ENCODE measurements around the gene ADAM15. TPM values are rescaled to one million over a fixed set of nuclear protein-coding genes. Genes with fewer than 3 reads are reported as not detected.
A peak's percentile ranks its signal among the peaks of the same experiment; 100 is the strongest.

ADAM15 gene
- total RNA-seq, 4 donors from 2014 or later, result 65.4 to 115 (median 100.0) TPM

DNA sequence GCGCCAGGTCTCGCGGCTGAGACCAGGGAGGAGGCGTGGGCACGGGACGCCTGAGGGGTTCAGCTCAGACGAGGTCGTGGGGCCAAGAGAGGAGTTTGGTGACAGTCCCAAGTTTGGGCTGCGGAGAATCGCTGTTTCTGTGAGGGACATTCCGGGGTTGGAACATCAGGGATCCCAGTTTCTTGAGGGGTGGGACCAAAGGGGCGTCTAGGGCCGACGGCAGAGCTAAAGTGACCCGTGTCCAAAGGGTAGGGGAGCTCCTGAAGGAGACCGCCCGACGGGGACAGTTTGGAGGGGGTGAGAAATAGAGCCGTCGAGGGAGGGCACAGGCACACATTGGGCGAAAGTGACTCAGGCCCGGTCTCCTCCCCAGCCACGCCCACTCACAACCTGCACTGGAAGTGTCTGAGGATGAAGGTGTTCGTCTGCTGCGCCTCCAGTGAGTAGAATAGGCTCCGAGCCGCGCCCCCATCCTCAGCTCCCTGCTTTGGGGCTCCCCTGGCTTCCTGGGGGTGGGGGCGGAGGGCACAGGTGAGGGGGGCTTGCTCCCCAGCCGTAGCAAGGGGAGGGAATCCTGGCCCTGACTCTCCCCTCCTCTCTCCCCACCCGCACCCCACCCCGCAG lies 34.5 kb downstream of the ADAM15 start:
- 2% methylated on average over 10 of the region's 32 CpGs; no CpG with 5 or more reads in 1 of the 2 donors for WGBS, 2 donors (ENCODE audit: low coverage in 1 of 2)

DNA sequence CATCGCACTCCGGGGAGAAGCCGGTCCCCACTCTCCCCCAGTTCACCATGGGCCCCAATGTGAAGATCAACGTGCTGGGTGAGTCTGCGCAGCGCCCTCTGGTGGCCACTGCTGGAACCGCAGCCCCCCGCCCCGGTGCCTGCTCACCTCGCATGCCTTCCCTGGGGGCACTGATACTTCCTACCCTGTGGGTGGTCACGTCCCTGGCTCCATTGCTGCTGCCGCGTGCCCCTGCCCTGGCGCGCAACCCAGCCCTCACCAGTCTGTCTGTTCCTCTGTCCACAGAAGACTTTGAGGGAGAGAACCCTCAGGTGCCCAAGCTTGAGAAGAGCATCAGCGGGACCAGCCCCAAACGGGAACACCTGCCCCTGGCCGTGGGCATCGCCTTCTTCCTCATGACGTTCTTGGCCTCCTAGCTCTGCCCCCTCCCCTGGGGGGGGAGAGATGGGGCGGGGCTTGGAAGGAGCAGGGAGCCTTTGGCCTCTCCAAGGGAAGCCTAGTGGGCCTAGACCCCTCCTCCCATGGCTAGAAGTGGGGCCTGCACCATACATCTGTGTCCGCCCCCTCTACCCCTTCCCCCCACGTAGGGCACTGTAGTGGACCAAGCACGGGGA lies 35.1 kb downstream of the ADAM15 start:
- peak overlapping the region in 3 of 4 donors; percentile 90 to 91 (median 91) for H3K27ac ChIP-seq
- TF ChIP-seq, protein P1, sequence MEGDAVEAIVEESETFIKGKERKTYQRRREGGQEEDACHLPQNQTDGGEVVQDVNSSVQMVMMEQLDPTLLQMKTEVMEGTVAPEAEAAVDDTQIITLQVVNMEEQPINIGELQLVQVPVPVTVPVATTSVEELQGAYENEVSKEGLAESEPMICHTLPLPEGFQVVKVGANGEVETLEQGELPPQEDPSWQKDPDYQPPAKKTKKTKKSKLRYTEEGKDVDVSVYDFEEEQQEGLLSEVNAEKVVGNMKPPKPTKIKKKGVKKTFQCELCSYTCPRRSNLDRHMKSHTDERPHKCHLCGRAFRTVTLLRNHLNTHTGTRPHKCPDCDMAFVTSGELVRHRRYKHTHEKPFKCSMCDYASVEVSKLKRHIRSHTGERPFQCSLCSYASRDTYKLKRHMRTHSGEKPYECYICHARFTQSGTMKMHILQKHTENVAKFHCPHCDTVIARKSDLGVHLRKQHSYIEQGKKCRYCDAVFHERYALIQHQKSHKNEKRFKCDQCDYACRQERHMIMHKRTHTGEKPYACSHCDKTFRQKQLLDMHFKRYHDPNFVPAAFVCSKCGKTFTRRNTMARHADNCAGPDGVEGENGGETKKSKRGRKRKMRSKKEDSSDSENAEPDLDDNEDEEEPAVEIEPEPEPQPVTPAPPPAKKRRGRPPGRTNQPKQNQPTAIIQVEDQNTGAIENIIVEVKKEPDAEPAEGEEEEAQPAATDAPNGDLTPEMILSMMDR (IDR thresholded peaks at IDR 0.05), result peak; percentile 93 to 100 (median 98)
- no peak for TF ChIP-seq EP300 (IDR thresholded peaks at IDR 0.05)
- 8 to 50% methylated on average over 2 to 5 of the region's 24 CpGs for WGBS, 2 donors (ENCODE audit: low coverage in 1 of 2)
- peaks cover 2 to 52% (median 33%) of the 10 kb centered on the region in 3 donors for H3K4me1 ChIP-seq
- no peaks in the 10 kb centered on the region for H3K9me3 ChIP-seq
- no peaks in the 10 kb centered on the region for H3K36me3 ChIP-seq
- no peak for ATAC-seq
- H3K27me3 ChIP-seq, result peaks cover 33% of the 10 kb centered on the region
- peak overlapping the region in 1 of 2 donors; percentile 68 for H3K4me3 ChIP-seq

More for the DNA sequence above, 34.5 kb downstream of the ADAM15 start:
- Histone ChIP-seq H3K4me3 (peak overlapping the region; percentile 43 to 68), H3K27me3 (peaks cover 39% of the 10 kb centered on the region), H3K36me3 (no peaks in the 10 kb centered on the region), H3K9me3 (no peaks in the 10 kb centered on the region), H3K4me1 (peaks cover 5 to 55% (median 38%) of the 10 kb centered on the region in 3 donors), H3K27ac (peak overlapping the region; percentile 60 to 91 (median 90))
- peak; percentile 31 for ATAC-seq
- TF ChIP-seq POLR2A (IDR thresholded peaks at IDR 0.05) (no peak), POLR2AphosphoS5 (IDR thresholded peaks at IDR 0.05) (no peak), EP300 (IDR thresholded peaks at IDR 0.05) (no peak)
- TF ChIP-seq, protein P1 (IDR thresholded peaks at IDR 0.05), result no peak

DNA sequence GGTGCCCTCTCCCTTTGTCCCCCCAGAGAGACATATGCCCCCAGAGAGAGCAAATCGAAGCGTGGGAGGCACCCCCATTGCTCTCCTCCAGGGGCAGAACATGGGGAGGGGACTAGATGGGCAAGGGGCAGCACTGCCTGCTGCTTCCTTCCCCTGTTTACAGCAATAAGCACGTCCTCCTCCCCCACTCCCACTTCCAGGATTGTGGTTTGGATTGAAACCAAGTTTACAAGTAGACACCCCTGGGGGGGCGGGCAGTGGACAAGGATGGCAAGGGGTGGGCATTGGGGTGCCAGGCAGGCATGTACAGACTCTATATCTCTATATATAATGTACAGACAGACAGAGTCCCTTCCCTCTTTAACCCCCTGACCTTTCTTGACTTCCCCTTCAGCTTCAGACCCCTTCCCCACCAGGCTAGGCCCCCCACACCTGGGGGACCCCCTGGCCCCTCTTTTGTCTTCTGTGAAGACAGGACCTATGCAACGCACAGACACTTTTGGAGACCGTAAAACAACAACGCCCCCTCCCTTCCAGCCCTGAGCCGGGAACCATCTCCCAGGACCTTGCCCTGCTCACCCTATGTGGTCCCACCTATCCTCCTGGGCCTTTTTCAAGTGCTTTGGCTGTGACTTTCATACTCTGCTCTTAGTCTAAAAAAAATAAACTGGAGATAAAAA lies 35.9 kb downstream of the ADAM15 start:
- no peak for TF ChIP-seq POLR2A (IDR thresholded peaks at IDR 0.05)
- TF ChIP-seq EP300 (IDR thresholded peaks at IDR 0.05), result no peak
- no peak for TF ChIP-seq POLR2AphosphoS5 (IDR thresholded peaks at IDR 0.05)
- TF ChIP-seq, protein P1 (IDR thresholded peaks at IDR 0.05), result no peak
- Histone ChIP-seq H3K27ac (peak overlapping the region in 2 of 4 donors; percentile 7 to 91), H3K27me3 (peaks cover 25% of the 10 kb centered on the region), H3K9me3 (no peaks in the 10 kb centered on the region), H3K4me1 (peaks cover under 1 to 52% (median 31%) of the 10 kb centered on the region in 3 donors), H3K4me3 (no peak overlapping the region), H3K36me3 (no peaks in the 10 kb centered on the region)
- ATAC-seq, result no peak
- 52 to 68% methylated on average over 2 to 6 of the region's 8 CpGs for WGBS, 2 donors (ENCODE audit: low coverage in 1 of 2)

DNA sequence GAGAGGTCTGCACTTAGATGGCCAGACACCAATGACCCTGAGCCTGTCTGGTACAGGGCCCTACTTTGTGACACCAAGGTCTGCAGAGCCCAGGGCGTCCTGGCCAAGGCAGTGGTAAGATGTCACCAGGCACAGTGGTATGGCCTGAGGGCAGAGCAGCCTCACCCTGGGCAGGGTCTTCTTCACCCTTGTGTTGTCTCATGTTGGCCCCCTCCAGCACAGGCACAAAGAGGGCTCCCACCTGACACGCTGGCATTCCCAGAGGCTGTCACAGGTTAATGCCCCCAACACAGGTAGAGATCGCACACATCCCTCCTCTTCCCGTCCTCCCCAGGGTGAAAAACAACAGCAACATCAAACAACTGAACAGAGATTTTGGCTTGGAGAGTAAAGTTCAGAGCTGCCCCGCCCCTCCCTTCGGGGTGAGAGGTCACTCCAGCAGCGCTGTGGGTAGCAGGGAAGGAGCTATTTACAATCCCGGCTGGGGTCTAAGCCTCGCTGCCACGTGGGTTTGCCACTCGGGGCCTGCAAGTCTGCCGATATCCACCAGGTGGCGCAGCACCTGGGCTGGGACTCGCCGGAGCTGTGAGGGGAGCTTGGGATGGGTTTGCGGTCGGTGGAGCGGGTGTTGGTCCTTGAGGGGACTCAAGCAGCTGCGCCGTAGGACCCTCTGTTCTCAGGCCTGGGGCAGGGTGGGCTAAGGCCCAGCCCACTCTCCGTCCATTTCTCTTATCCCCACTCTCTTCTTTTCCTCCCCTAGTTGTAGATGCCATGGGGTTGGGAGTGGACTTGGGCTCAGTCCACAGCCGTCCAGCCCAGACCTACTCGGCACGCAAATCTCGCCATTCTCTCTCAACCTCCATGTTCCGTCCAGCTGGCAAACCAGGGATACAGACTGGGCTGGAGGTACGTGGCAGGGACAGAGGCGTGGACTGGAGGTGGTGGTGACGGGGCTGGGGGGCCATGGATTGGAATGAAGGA lies 40.2 kb downstream of the ADAM15 start:
- no peak overlapping the region for H3K4me3 ChIP-seq
- 15 to 30% methylated on average over 4 to 6 of the region's 29 CpGs for WGBS, 2 donors (ENCODE audit: low coverage in 1 of 2)
- no peaks in the 10 kb centered on the region for H3K9me3 ChIP-seq
- peak overlapping the region in 1 of 4 donors; percentile 9 for H3K27ac ChIP-seq
- TF ChIP-seq POLR2AphosphoS5 (IDR thresholded peaks at IDR 0.05), result no peak
- no peak for TF ChIP-seq EP300 (IDR thresholded peaks at IDR 0.05)
- TF ChIP-seq, protein P1 (IDR thresholded peaks at IDR 0.05), result peak; percentile 97 to 99 (median 98)
- no peak for TF ChIP-seq POLR2A (IDR thresholded peaks at IDR 0.05)
- peaks cover 0 to 41% (median 21%) of the 10 kb centered on the region in 3 donors for H3K4me1 ChIP-seq
- H3K27me3 ChIP-seq, result no peaks in the 10 kb centered on the region
- no peaks in the 10 kb centered on the region for H3K36me3 ChIP-seq
- ATAC-seq, result peak; percentile 65

Measured in gastroesophageal sphincter (tissue), 4 donors.